Measurements from ENCODE around the gene TPCN2.

Gene TPCN2

GRCh38 chr11:69180226-69180625, 131.5 kb downstream of the TPCN2 start:
- TF ChIP-seq CTCF (IDR thresholded peaks at IDR 0.05; ENCODE audit: low read depth, low read length), result no peak

DNA sequence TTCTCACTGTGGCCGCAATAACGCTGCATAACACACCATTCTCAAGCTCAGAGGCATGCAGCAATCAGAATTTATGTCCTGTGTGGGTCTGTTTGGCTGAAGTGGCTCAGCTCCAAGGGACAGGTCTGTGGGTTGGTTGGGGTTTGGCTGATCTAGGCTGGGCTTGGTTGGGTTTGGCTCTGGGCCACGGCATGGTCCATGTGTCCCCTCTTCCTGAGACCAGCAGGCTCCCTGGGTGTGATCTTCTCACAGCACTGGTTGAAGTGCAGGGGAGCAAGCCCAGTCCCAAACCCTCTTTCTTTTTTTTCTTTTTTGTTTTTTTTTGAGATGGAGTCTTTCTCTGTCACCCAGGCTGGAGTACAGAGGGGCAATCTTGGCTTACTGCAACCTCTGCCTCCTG, 132.0 kb downstream of the TPCN2 start:
- H3K4me3 ChIP-seq (ENCODE audit: low read depth, low read length), result no peak overlapping the region
- no peak for TF ChIP-seq CTCF (IDR thresholded peaks at IDR 0.05; ENCODE audit: low read depth, low read length)
- H3K27me3 ChIP-seq (ENCODE audit: insufficient read depth, low read depth, severe bottlenecking), result no peaks in the 10 kb centered on the region
- DNase-seq, result no peak
- no peaks in the 10 kb centered on the region for H3K9me3 ChIP-seq (ENCODE audit: severe bottlenecking)
- H3K27ac ChIP-seq, result no peak overlapping the region
- H3K36me3 ChIP-seq, result no peaks in the 10 kb centered on the region

More at GRCh38 chr11:69180226-69180625, 131.5 kb downstream of the TPCN2 start:
- no peaks in the 10 kb centered on the region for H3K27me3 ChIP-seq (ENCODE audit: insufficient read depth, low read depth, severe bottlenecking)
- H3K27ac ChIP-seq, result no peak overlapping the region
- H3K9me3 ChIP-seq (ENCODE audit: severe bottlenecking), result no peaks in the 10 kb centered on the region
- no peaks in the 10 kb centered on the region for H3K36me3 ChIP-seq
- DNase-seq, result no peak
- H3K4me3 ChIP-seq (ENCODE audit: low read depth, low read length), result no peak overlapping the region

DNA sequence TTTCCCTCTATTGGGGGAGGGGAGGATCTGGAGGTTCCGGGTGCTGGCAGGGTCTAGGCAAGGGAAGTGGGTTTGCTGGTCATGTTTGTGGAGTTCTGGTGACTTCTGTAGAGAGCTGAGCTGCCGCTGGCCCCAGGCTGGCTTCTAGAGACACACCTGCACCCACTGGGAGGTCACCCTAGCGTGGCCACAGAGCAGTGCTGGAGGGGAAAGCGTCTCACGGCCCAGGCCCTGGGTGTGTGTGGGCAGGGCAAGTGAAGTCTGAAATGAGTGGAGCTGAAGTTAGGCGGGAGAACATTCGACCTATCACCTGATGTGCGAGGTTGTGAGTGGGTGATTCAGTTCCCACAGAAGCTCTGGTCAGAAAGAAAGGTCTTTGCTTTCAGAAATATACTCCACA, 134.9 kb downstream of the TPCN2 start:
- no peak overlapping the region for H3K27ac ChIP-seq
- H3K36me3 ChIP-seq, result no peaks in the 10 kb centered on the region
- H3K9me3 ChIP-seq (ENCODE audit: severe bottlenecking), result peaks cover 2% of the 10 kb centered on the region
- no peak overlapping the region for H3K4me3 ChIP-seq (ENCODE audit: low read depth, low read length)
- no peaks in the 10 kb centered on the region for H3K27me3 ChIP-seq (ENCODE audit: insufficient read depth, low read depth, severe bottlenecking)
- no peak for TF ChIP-seq CTCF (IDR thresholded peaks at IDR 0.05; ENCODE audit: low read depth, low read length)
- DNase-seq, result no peak
